Stimulated activated CD4-positive, alpha-beta T cell treated with anti-CD3 and anti-CD28 coated beads, Interleukin-2, amount 100 ng/mL, for 24 hours (primary cell): ENCODE measurements around the gene LPAR1.

Experiments
- DNase-seq, 2 donors: peaks; one replicate each; pipeline ENCODE4 v3.0.0-alpha.2; 2020

LPAR1 gene

GRCh38 chr9:110997847-110998246, 40.4 kb downstream of the LPAR1 start:
- no peak for DNase-seq

GRCh38 chr9:110996436-110997220, 41.6 kb downstream of the LPAR1 start:
- no peak for DNase-seq

- no peak for DNase-seq
Observed at GRCh38 chr9:110995420-110996340, 42.6 kb downstream of the LPAR1 start.

GRCh38 chr9:110994771-110995241, 43.5 kb downstream of the LPAR1 start:
- DNase-seq, result no peak

- DNase-seq, result no peak
Observed at GRCh38 chr9:110990481-110990880, 47.8 kb downstream of the LPAR1 start.

GRCh38 chr9:110986529-110986928, 51.7 kb downstream of the LPAR1 start:
- no peak for DNase-seq

GRCh38 chr9:110984890-110985437, 53.3 kb downstream of the LPAR1 start:
- DNase-seq, result no peak

GRCh38 chr9:110980261-110980660, 58.0 kb downstream of the LPAR1 start:
- no peak for DNase-seq

GRCh38 chr9:110979636-110980035, 58.6 kb downstream of the LPAR1 start:
- DNase-seq, result no peak

GRCh38 chr9:110978516-110978915, 59.8 kb downstream of the LPAR1 start:
- DNase-seq, result no peak

- no peak for DNase-seq
Observed at GRCh38 chr9:110977259-110977709, 61.0 kb downstream of the LPAR1 start.

GRCh38 chr9:110975969-110976368, 62.3 kb downstream of the LPAR1 start:
- no peak for DNase-seq

GRCh38 chr9:110975278-110975677, 63.0 kb downstream of the LPAR1 start:
- no peak for DNase-seq

- DNase-seq, result no peak
Observed at GRCh38 chr9:110971705-110972104, 66.6 kb downstream of the LPAR1 start.

- no peak for DNase-seq
Observed at GRCh38 chr9:110971234-110971633, 67.0 kb downstream of the LPAR1 start.

- no peak for DNase-seq
Observed at GRCh38 chr9:110969971-110970386, 68.3 kb downstream of the LPAR1 start.

- DNase-seq, result no peak
Observed at GRCh38 chr9:110968096-110968495, 70.2 kb downstream of the LPAR1 start.

GRCh38 chr9:110967196-110967595, 71.1 kb downstream of the LPAR1 start:
- DNase-seq, result no peak

GRCh38 chr9:110960288-110960687, 78.0 kb downstream of the LPAR1 start:
- no peak for DNase-seq

- DNase-seq, result no peak
Observed at GRCh38 chr9:110958847-110959246, 79.4 kb downstream of the LPAR1 start.

- no peak for DNase-seq
Observed at GRCh38 chr9:110954822-110955291, 83.4 kb downstream of the LPAR1 start.

GRCh38 chr9:110952540-110952859, 85.8 kb downstream of the LPAR1 start:
- no peak for DNase-seq

- no peak for DNase-seq
Observed at GRCh38 chr9:110951805-110952539, 86.3 kb downstream of the LPAR1 start.
